ENCODE measurements around the gene OR52W1. TPM values are rescaled to one million over a fixed set of nuclear protein-coding genes. Genes with fewer than 3 reads are reported as not detected.

OR52W1 gene
- total and polyA plus RNA-seq, 12 donors = not detected

- no peak overlapping the region for H3K27ac ChIP-seq
- no peak for TF ChIP-seq POLR2A (IDR thresholded peaks at IDR 0.05)
- TF ChIP-seq CTCF (IDR thresholded peaks at IDR 0.05) = no peak
- H3K9me3 ChIP-seq (replicated peaks in 1 of 3) = no peaks in the 10 kb centered on the region
- no peak overlapping the region for H3K4me3 ChIP-seq
- intact Hi-C loops (cut with DNase I) = no loop called here
- WGBS, 4 donors = 91 to 96% (median 93%) methylated on average over 1 of the region's 1 CpG
- H3K4me1 ChIP-seq (replicated peaks in 1 of 2) = no peaks in the 10 kb centered on the region
- no peaks in the 10 kb centered on the region for H3K36me3 ChIP-seq (replicated peaks in 1 of 2)
- no peak for DNase-seq
- H3K27me3 ChIP-seq = no peaks in the 10 kb centered on the region
These were observed 3.0 kb downstream of the OR52W1 start for GRCh38 chr11:6202041-6202440.

- no peak overlapping the region for H3K27ac ChIP-seq
- no peaks in the 10 kb centered on the region for H3K36me3 ChIP-seq (replicated peaks in 1 of 2)
- no peak for DNase-seq
- WGBS, 4 donors = 60 to 79% (median 73%) methylated on average over 3 of the region's 3 CpGs
- TF ChIP-seq POLR2A (IDR thresholded peaks at IDR 0.05) (no peak), CTCF (IDR thresholded peaks at IDR 0.05) (no peak)
- H3K4me1 ChIP-seq (replicated peaks in 1 of 2) = no peaks in the 10 kb centered on the region
- intact Hi-C loops (cut with DNase I) = no loop called here
- no peaks in the 10 kb centered on the region for H3K27me3 ChIP-seq
- no peaks in the 10 kb centered on the region for H3K9me3 ChIP-seq (replicated peaks in 1 of 3)
- H3K4me3 ChIP-seq = no peak overlapping the region
These were observed 4.3 kb downstream of the OR52W1 start for GRCh38 chr11:6203327-6203726.

GRCh38 chr11:6204706-6205105, 5.7 kb downstream of the OR52W1 start:
- Histone ChIP-seq H3K36me3 (replicated peaks in 1 of 2) (peaks cover 0 to under 1% of the 10 kb centered on the region in 2 donors), H3K4me3 (no peak overlapping the region), H3K9me3 (replicated peaks in 1 of 3) (no peaks in the 10 kb centered on the region), H3K27me3 (no peaks in the 10 kb centered on the region), H3K27ac (no peak overlapping the region), H3K4me1 (replicated peaks in 1 of 2) (no peaks in the 10 kb centered on the region)
- no peak for TF ChIP-seq CTCF (IDR thresholded peaks at IDR 0.05)
- TF ChIP-seq POLR2A (IDR thresholded peaks at IDR 0.05) = no peak
- no peak for DNase-seq
- intact Hi-C loops (cut with DNase I) = no loop called here
- WGBS, 4 donors = 88 to 100% (median 94%) methylated on average over 1 of the region's 1 CpG

GRCh38 chr11:6205366-6205765, 6.3 kb downstream of the OR52W1 start, which contains the start of gene C11orf42:
C11orf42 (plus strand) TSS chr11:6205557; CDS start chr11:6205616, 59 bp downstream.
- WGBS, 4 donors = 88 to 94% (median 93%) methylated on average over 1 of the region's 1 CpG
- intact Hi-C loops (cut with DNase I) = no loop called here

More at GRCh38 chr11:6205366-6205765, 6.3 kb downstream of the OR52W1 start, which contains the start of gene C11orf42:
- no peak for DNase-seq
- no peaks in the 10 kb centered on the region for H3K9me3 ChIP-seq (replicated peaks in 1 of 3)
- no peak within 1 kb of the TSS for H3K4me3 ChIP-seq
- H3K36me3 ChIP-seq (replicated peaks in 1 of 2) = peaks cover 0 to 7% of the 10 kb centered on the region in 2 donors
- no peaks in the 10 kb centered on the region for H3K27me3 ChIP-seq
- H3K4me1 ChIP-seq (replicated peaks in 1 of 2) = no peaks in the 10 kb centered on the region
- TF ChIP-seq CTCF (IDR thresholded peaks at IDR 0.05) (no peak), POLR2A (IDR thresholded peaks at IDR 0.05) (no peak)
- no peak within 1 kb of the TSS for H3K27ac ChIP-seq

Data from adrenal gland (tissue), 12 donors.